ENCODE measurements around the gene COL23A1.

GRCh38 chr5:178370102-178370501 lies 220.1 kb downstream of the COL23A1 start:
- TF ChIP-seq CTCF (IDR thresholded peaks at IDR 0.05; ENCODE audit: poor library complexity): no peak
- TF ChIP-seq EZH2 (IDR thresholded peaks at IDR 0.05; ENCODE audit: borderline replicate concordance): no peak

Data from hepatocyte (in vitro differentiated cells).